Measurements from ENCODE around the gene NCOA1. TPM values are rescaled to one million over a fixed set of nuclear protein-coding genes. Genes with fewer than 3 reads are reported as not detected.

The NCOA1 gene
- total RNA-seq, 4 donors from 2014 or later, result 33.9 to 91.2 (median 60.1) TPM

DNA sequence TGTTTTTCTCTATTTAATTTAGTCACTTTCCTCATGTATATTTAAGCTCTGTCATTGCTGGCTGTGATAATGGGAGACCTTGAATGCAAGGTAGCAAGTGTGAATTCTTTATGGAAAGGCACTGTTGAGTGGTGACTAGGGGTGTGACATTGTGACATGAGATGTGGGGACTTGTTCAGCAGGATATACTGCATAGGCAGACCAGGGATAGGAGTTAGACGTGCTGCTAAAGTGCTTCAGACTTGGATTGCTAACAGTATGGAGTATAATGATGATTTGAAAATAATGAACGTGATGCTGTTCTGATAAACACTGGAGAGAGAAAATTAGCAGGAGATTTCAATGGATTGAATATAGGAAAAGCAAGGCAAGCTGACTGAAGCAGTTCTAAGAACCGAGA lies 135.1 kb downstream of the NCOA1 start:
- intact Hi-C loops (cut with DNase I; ENCODE audit: low total_unique reads), result no loop called here
- Histone ChIP-seq H3K27me3 (no peaks in the 10 kb centered on the region), H3K36me3 (no peaks in the 10 kb centered on the region), H3K9me3 (no peaks in the 10 kb centered on the region), H3K4me1 (peaks cover 38 to 40% of the 10 kb centered on the region in 2 donors), H3K27ac (no peak overlapping the region), H3K4me3 (no peak overlapping the region)
- peak in 1 of 2 donors; percentile 46 for ATAC-seq
- no peak for TF ChIP-seq POLR2A (IDR thresholded peaks at IDR 0.05)
- TF ChIP-seq CTCF (IDR thresholded peaks at IDR 0.05 in 4 of 5, conservative IDR thresholded peaks at IDR 0.05 in 1 of 5), result no peak
- DNase-seq, result no peak
- in situ Hi-C loops (cut with MboI; ENCODE audit: low sequenced_read_pairs in 4 of 4), result no loop called here

DNA sequence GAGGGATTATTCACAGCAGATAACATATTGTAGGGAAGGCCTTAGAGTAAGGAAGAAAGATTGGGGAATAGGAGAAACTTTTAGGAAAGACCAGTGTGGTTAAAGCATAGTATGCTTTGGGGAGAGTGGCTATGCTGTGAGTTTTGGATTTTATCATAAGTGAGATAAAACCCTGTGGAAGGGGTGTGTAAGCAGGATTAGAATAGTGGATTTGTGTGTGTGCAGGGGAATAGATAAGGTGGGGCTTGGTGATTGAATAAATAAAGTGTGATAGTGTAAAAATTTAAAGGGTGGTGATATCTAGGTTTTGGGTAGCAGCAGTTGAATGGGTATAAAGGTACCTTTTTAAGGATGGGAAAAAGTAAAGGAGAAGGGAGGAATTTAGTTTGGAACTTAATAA lies 137.7 kb downstream of the NCOA1 start:
- in situ Hi-C loops (cut with MboI; ENCODE audit: low sequenced_read_pairs in 4 of 4), result no loop called here
- no peak overlapping the region for H3K4me3 ChIP-seq
- H3K27me3 ChIP-seq, result no peaks in the 10 kb centered on the region
- DNase-seq, result no peak
- intact Hi-C loops (cut with DNase I; ENCODE audit: low total_unique reads), result no loop called here
- no peaks in the 10 kb centered on the region for H3K36me3 ChIP-seq
- H3K9me3 ChIP-seq, result no peaks in the 10 kb centered on the region
- peaks cover 21 to 31% of the 10 kb centered on the region in 2 donors for H3K4me1 ChIP-seq
- TF ChIP-seq POLR2A (IDR thresholded peaks at IDR 0.05) (no peak), CTCF (IDR thresholded peaks at IDR 0.05 in 4 of 5, conservative IDR thresholded peaks at IDR 0.05 in 1 of 5) (no peak)
- H3K27ac ChIP-seq, result no peak overlapping the region
- ATAC-seq, result no peak

GRCh38 chr2:24632172-24632571 lies 141.1 kb downstream of the NCOA1 start:
- peak overlapping the region in 1 of 4 donors; percentile 1 for H3K27ac ChIP-seq
- TF ChIP-seq CTCF (IDR thresholded peaks at IDR 0.05 in 4 of 5, conservative IDR thresholded peaks at IDR 0.05 in 1 of 5), result no peak
- no peak for TF ChIP-seq POLR2A (IDR thresholded peaks at IDR 0.05)
- in situ Hi-C loops (cut with MboI; ENCODE audit: low sequenced_read_pairs in 4 of 4), result no loop called here
- ATAC-seq, result no peak
- H3K36me3 ChIP-seq, result no peaks in the 10 kb centered on the region
- intact Hi-C loops (cut with DNase I; ENCODE audit: low total_unique reads), result no loop called here
- no peak for DNase-seq
- no peaks in the 10 kb centered on the region for H3K9me3 ChIP-seq
- no peaks in the 10 kb centered on the region for H3K27me3 ChIP-seq
- peaks cover 2 to 8% of the 10 kb centered on the region in 2 donors for H3K4me1 ChIP-seq
- H3K4me3 ChIP-seq, result no peak overlapping the region

DNA sequence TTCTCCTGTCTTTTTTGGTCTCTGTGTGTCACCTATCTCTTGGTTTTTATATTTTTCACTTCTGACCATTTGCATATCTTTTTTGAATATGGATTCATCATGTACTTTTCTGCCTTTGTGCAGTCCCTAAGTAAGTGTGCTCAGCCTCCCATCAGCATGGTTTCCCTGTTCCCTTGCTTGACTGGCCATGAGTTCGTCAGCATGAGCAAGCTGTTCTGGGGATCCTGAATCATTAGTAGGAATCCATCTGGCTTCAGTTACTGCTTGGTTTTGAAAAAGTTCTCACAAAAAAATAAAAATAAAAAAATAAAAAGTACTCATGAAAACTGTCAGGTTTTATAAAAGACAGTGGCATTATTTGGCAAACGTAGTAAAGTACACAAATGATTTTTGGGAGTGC lies 144.1 kb downstream of the NCOA1 start:
- TF ChIP-seq CTCF (IDR thresholded peaks at IDR 0.05 in 4 of 5, conservative IDR thresholded peaks at IDR 0.05 in 1 of 5), result no peak
- no peak for TF ChIP-seq POLR2A (IDR thresholded peaks at IDR 0.05)
- H3K36me3 ChIP-seq, result no peaks in the 10 kb centered on the region
- in situ Hi-C loops (cut with MboI; ENCODE audit: low sequenced_read_pairs in 4 of 4), result no loop called here

DNA sequence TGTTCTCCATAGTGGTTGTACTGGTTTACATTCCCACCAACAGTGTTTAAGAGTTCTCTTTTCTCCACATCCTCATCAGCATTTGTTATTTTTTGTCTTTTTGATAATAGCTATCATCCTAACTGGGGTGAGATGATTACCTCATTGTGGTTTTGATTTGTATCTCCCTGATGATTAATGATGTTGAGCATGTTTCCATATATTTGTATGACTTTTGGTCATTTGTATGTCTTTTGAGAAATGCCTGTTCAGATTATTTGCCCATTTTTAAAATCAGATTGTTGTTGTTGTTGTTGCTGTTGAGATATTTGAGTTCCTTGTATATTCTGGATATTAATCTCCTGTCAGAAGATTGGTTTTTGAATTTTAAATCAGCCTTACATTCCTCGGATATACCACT lies 147.5 kb downstream of the NCOA1 start:
- ATAC-seq (no peak), DNase-seq (no peak)
- TF ChIP-seq CTCF (IDR thresholded peaks at IDR 0.05 in 4 of 5, conservative IDR thresholded peaks at IDR 0.05 in 1 of 5), result no peak
- no peak for TF ChIP-seq POLR2A (IDR thresholded peaks at IDR 0.05)
- H3K36me3 ChIP-seq, result no peaks in the 10 kb centered on the region
- H3K27me3 ChIP-seq, result no peaks in the 10 kb centered on the region
- H3K9me3 ChIP-seq, result no peaks in the 10 kb centered on the region
- H3K27ac ChIP-seq, result no peak overlapping the region
- intact Hi-C loops (cut with DNase I; ENCODE audit: low total_unique reads) (no loop called here), in situ Hi-C loops (cut with MboI; ENCODE audit: low sequenced_read_pairs in 4 of 4) (no loop called here)
- H3K4me3 ChIP-seq, result no peak overlapping the region
- H3K4me1 ChIP-seq, result peaks cover 0 to 4% of the 10 kb centered on the region in 2 donors

More for the DNA sequence above, 144.1 kb downstream of the NCOA1 start:
- Histone ChIP-seq H3K9me3 (no peaks in the 10 kb centered on the region), H3K4me3 (no peak overlapping the region), H3K27me3 (no peaks in the 10 kb centered on the region), H3K4me1 (peaks cover 2 to 8% of the 10 kb centered on the region in 2 donors), H3K27ac (peak overlapping the region in 3 of 4 donors; percentile 7 to 26 (median 20))
- intact Hi-C loops (cut with DNase I; ENCODE audit: low total_unique reads), result no loop called here
- no peak for DNase-seq
- no peak for ATAC-seq
